Mucosa of descending colon (tissue), 3 donors: ENCODE results near the gene COQ9. TPM values are rescaled to one million over a fixed set of nuclear protein-coding genes. Genes with fewer than 3 reads are reported as not detected.

Source experiments
- ATAC-seq: fragments of 200-7000 bp; cut with Tn5 transposase; one replicate; pipeline ENCODE4 v1.9.1; 2020; ENCODE audit warnings: mild to moderate bottlenecking, moderate library complexity
- DNase-seq, 3 donors: peaks; one replicate each; pipeline ENCODE4 v3.0.0-alpha.2; 2020
- H3K36me3 ChIP-seq: fragments of 200-600 bp; one replicate; pipeline ENCODE4 v1.8.0; 2021; ENCODE audit warnings: low read depth, mild to moderate bottlenecking
- H3K4me1 ChIP-seq: fragments of 200-600 bp; one replicate; pipeline ENCODE4 v1.8.0; 2021; ENCODE audit warnings: low read depth, mild to moderate bottlenecking
- H3K4me3 ChIP-seq: fragments of 200-600 bp; one replicate; pipeline ENCODE4 v1.8.0; 2021; ENCODE audit warnings: mild to moderate bottlenecking
- H3K9me3 ChIP-seq: fragments of 200-600 bp; one replicate; pipeline ENCODE4 v1.8.0; 2021; ENCODE audit warnings: mild to moderate bottlenecking
- intact Hi-C, 2 donors: fragments of 100-400 bp; cut with DNase I in 1 of 2; cut with micrococcal nuclease in 1 of 2; formaldehyde crosslinking; loops; one replicate each; pipeline versions ENCODE4 v1.11.0 to v1.11.1; 2022; cut with DNase I, micrococcal nuclease
- total RNA-seq, 3 donors: library from RNA; stranded (reverse); fragmentation: NEBNext Ultra II Directional in 2 of 3; extraction: Animal tissue kit (Norgen Biotek cat#: 25700) in 2 of 3; gene quantifications; one replicate each; pipeline versions ENCODE4 v1.2.1 to v1.2.4, GENCODE V29; 2021 to 2023
- TF ChIP-seq, protein P1 (sequence below): fragments of 200-600 bp; IDR thresholded peaks from one replicate; pipeline ENCODE4 v1.8.0; 2022; ENCODE audit warnings: antibody characterized with exemption, mild to moderate bottlenecking
- donor health status: DM: no; HTN: no; CAD: no; lungs with moderate emphysema.
- donor health status: DM: no; HTN: no; CAD: no.
- donor health status: DM: no; HTN: yes; CAD: no.

Gene COQ9
- total RNA-seq, 3 donors from 2014 or later: 98.0 to 147 (median 109) TPM

DNA sequence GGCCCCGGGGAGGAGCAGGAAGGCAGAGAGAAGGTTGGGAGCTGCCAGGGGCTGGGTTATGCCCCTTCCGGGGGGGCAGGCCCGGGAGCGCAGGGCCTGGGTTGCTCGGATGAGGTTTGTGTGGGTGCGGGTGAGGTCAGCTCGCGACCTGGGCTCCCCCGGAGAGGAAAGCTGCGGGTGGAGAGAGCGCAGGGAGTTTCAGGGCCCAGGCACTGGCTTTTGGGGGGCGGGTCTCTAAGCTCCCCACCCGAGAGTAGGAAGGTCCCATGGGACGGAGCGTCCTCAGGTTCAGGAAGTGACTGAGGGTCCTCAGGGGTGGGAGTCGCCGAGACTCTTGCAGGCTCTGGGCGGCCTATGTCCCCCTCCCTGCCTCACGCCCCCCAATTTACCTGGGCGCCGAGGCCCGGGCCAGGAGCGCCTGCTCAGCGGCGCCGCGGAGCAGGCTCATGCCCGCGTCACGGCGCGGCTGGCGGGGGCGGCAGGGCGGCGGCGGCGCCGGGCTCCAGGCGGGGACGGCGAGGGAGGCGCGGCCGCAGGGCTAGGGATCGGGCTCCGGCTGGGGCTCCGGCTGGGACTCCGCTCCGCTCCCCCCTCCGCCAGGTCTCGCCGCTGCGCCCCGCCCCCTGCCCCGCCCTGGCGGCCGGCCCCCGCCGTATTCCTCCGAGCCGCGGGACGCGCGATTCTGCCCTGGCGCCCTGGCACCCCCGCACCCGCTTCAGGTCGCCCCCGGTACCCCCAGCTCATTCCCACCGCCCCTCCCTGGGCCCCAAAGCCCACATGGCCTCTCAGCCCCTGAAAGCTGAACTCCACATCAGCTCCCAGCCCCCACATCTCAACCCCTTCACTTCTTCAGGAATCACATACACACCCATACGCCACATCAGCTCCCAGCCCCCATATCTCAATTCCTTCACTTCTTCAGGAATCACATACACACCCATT is 38.9 kb downstream of the COQ9 start, which contains the start of gene DOK4:
TSS of gene DOK4 (minus strand) at position 578 of the 942 bp plus-strand sequence. CDS start 6,986 bp downstream, outside the sequence.
- Histone ChIP-seq H3K4me3 (peak within 1 kb of the TSS; percentile 74), H3K4me1 (peaks cover 12% of the 10 kb centered on the region), H3K9me3 (no peaks in the 10 kb centered on the region), H3K36me3 (no peaks in the 10 kb centered on the region)
- DNase-seq: peak; percentile 86 to 92 (median 88)
- TF ChIP-seq, protein P1, sequence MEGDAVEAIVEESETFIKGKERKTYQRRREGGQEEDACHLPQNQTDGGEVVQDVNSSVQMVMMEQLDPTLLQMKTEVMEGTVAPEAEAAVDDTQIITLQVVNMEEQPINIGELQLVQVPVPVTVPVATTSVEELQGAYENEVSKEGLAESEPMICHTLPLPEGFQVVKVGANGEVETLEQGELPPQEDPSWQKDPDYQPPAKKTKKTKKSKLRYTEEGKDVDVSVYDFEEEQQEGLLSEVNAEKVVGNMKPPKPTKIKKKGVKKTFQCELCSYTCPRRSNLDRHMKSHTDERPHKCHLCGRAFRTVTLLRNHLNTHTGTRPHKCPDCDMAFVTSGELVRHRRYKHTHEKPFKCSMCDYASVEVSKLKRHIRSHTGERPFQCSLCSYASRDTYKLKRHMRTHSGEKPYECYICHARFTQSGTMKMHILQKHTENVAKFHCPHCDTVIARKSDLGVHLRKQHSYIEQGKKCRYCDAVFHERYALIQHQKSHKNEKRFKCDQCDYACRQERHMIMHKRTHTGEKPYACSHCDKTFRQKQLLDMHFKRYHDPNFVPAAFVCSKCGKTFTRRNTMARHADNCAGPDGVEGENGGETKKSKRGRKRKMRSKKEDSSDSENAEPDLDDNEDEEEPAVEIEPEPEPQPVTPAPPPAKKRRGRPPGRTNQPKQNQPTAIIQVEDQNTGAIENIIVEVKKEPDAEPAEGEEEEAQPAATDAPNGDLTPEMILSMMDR: no peak
- ATAC-seq: peak; percentile 95
- intact Hi-C loops: no loop called here

DNA sequence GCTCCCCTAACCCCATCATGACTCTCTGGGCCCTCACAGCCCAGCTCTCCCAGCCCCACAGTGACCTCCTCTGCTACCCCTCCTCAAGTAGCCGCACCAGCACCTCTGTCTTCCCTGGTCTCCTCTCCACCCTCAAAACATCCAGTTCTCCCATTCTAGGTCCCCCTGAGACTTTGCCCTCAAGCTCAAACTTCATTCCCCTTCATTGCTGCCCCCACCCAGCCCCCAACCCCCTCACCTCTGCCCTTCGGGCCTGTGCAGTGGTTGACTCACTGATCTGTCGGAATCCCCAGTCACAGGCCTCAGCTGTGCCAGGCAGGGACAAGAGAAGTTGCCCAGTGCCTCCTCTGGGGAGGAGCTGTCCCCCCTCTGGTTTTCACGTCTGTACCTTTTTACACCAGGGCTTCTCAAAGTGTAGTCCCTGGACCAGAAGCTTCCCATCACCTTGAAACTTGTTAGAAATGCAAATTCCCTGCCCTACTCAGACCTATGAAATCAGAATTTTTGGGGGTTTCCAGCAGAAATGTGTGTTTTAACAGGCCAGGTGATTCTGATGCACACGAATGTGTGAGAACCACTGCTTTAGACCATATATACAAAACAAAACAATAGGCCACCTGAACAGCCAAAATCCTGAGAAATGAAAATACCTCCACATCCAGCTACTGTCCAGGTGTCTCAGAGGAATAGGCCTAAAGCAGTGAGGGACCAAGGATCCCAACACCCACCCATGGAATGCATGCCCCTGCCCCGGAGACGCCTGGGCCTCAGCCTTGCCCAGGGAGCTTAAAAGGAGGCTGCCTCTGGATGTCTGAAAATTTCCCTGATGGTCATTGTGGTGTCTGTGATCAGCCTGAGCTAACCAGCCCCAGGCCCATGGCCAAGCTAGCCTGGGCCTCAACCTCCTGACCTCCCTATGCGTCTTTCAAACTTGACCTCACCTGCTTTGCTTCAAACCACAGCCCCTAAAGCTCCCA is 39.9 kb downstream of the COQ9 start:
- peaks cover 12% of the 10 kb centered on the region for H3K4me1 ChIP-seq
- intact Hi-C loops: no loop called here
- H3K4me3 ChIP-seq: no peak overlapping the region
- H3K9me3 ChIP-seq: no peaks in the 10 kb centered on the region
- no peaks in the 10 kb centered on the region for H3K36me3 ChIP-seq
- no peak for ATAC-seq
- TF ChIP-seq, protein P1: no peak
- DNase-seq: peak in 1 of 3 donors; percentile 6

DNA sequence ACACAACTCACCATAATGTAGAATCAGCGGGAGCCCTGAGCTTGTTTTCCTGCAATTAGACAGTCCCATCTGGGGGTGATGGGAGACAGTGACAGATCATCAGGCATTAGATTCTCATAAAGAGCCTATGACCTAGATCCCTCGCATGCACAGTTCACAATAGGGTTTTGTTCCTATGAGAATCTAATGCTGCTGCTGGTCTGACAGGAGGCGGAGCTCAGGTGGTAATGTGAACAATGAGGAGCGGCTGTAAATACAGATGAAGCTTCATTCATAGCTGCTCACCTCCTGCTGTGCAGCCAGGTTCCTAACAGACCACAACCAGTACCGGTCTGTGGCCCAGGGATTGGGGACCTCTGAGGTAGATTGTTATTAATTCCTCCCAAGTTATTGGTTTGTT is 42.0 kb downstream of the COQ9 start:
- DNase-seq (no peak), ATAC-seq (no peak)
- H3K36me3 ChIP-seq: no peaks in the 10 kb centered on the region
- H3K4me1 ChIP-seq: peaks cover 12% of the 10 kb centered on the region
- H3K9me3 ChIP-seq: no peaks in the 10 kb centered on the region
- intact Hi-C loops: no loop called here
- no peak overlapping the region for H3K4me3 ChIP-seq
- TF ChIP-seq, protein P1: no peak

DNA sequence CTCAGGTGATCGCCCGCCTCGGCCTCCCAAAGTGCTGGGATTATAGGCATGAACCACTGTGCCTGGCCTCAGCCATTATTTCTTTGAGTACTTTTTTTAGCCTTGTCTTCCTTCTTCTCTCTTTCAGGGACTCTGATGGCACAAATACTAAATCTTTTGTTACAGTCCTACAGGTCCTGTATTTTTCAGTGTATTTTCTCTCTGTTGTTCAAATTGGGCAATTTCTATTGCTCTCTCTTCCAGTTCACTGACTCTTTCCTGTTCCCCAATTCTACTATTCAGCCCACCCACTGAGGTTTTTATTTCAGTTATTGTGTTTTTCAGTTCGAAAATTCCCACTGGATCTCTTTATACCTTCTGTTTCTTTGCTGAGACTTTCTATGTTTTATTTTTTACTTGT is 46.5 kb downstream of the COQ9 start:
- no peak overlapping the region for H3K4me3 ChIP-seq
- intact Hi-C loops: no loop called here
- H3K36me3 ChIP-seq: no peaks in the 10 kb centered on the region
- no peaks in the 10 kb centered on the region for H3K4me1 ChIP-seq
- no peaks in the 10 kb centered on the region for H3K9me3 ChIP-seq
- ATAC-seq: no peak
- TF ChIP-seq, protein P1: no peak
- DNase-seq: no peak

DNA sequence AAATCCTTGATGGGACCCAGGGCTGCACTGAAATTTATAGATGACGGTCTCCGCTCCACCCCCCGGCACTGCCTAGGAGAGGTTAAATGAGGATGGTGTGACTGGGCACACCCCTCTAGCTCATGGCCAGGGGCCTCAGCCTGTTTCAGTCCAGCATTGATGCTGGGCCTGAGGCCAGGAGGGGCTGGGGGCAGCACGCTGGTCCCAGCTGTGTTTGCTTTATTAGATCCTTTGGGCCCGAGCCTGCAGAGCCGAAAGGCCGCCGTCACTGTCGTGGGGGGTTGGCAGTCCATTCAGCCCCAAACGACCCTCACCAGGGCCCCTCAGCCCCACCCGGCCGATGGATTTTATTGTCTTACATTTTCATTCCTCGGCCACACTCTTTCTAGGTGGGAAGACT is 49.8 kb downstream of the COQ9 start:
- no peaks in the 10 kb centered on the region for H3K36me3 ChIP-seq
- DNase-seq (no peak), ATAC-seq (no peak)
- intact Hi-C loops: no loop called here
- no peaks in the 10 kb centered on the region for H3K4me1 ChIP-seq
- H3K4me3 ChIP-seq: no peak overlapping the region
- H3K9me3 ChIP-seq: no peaks in the 10 kb centered on the region
- TF ChIP-seq, protein P1: no peak
